HPDE6-E6E7 (cell line): ENCODE measurements around the gene TMEM259.

Experiments used
- DNase-seq: peaks from one replicate; pipeline ENCODE4 v3.0.0; 2011; ENCODE audit warnings: missing footprints; ENCODE audit errors: extremely low spot score

TMEM259 gene

GRCh38 chr19:1017115-1017905 lies 3.6 kb downstream of the TMEM259 start:
- peak; percentile 81 for DNase-seq

- no peak for DNase-seq
These were observed 4.2 kb downstream of the TMEM259 start for GRCh38 chr19:1016647-1017114.

GRCh38 chr19:1015782-1016646 lies 4.9 kb downstream of the TMEM259 start:
- DNase-seq: no peak

GRCh38 chr19:1015061-1015781 lies 5.7 kb downstream of the TMEM259 start:
- no peak for DNase-seq

GRCh38 chr19:1014161-1015060 lies 6.5 kb downstream of the TMEM259 start:
- DNase-seq: no peak

- DNase-seq: no peak
These were observed 7.7 kb downstream of the TMEM259 start for GRCh38 chr19:1013218-1013617.

- DNase-seq: no peak
These were observed 8.6 kb downstream of the TMEM259 start for GRCh38 chr19:1012334-1012733.

- no peak for DNase-seq
These were observed 9.0 kb downstream of the TMEM259 start for GRCh38 chr19:1011831-1012333.

GRCh38 chr19:1010586-1011510 lies 10.1 kb downstream of the TMEM259 start:
- DNase-seq: no peak

- no peak for DNase-seq
These were observed 10.9 kb downstream of the TMEM259 start for GRCh38 chr19:1009981-1010538.

- DNase-seq: no peak
These were observed 11.6 kb downstream of the TMEM259 start for GRCh38 chr19:1009041-1009980.

GRCh38 chr19:1008268-1009040 lies 12.5 kb downstream of the TMEM259 start:
- no peak for DNase-seq

GRCh38 chr19:1007399-1008251 lies 13.3 kb downstream of the TMEM259 start:
- DNase-seq: no peak

GRCh38 chr19:1006711-1007398 lies 14.1 kb downstream of the TMEM259 start:
- no peak for DNase-seq

- DNase-seq: no peak
These were observed 15.9 kb downstream of the TMEM259 start for GRCh38 chr19:1004803-1005664.
